HG03159 (cell line): Measurements from ENCODE around the gene PNPLA6.
"Not testable (repeated sequence)": the region's sequence is repeated elsewhere in the genome, so short reads cannot be mapped to it uniquely, and the experiment has no call there.

Source experiments
- ATAC-seq: cut with Tn5 transposase; IDR thresholded peaks from one replicate; pipeline ENCODE4 v1.9.1; 2021; ENCODE audit warnings: mild to moderate bottlenecking, moderate library complexity; ENCODE audit not compliant: unreplicated experiment

The PNPLA6 gene

GRCh38 chr19:7529610-7530490 is 5.7 kb upstream of the PNPLA6 start:
- ATAC-seq: no peak

- ATAC-seq: no peak
Observed at GRCh38 chr19:7533281-7533885, 2.1 kb upstream of the PNPLA6 start.

GRCh38 chr19:7533925-7534480 is 1.5 kb upstream of the PNPLA6 start:
- ATAC-seq: no peak

- peak; percentile 7 for ATAC-seq
Observed at GRCh38 chr19:7534531-7535046, 928 bp upstream of the PNPLA6 start.

GRCh38 chr19:7535998-7536695 is 630 bp downstream of the PNPLA6 start:
- no peak for ATAC-seq

GRCh38 chr19:7538990-7539389 is 3.5 kb downstream of the PNPLA6 start:
- ATAC-seq: not testable (repeated sequence)

- no peak for ATAC-seq
Observed at GRCh38 chr19:7539827-7540425, 4.4 kb downstream of the PNPLA6 start.

GRCh38 chr19:7540761-7541474 is 5.4 kb downstream of the PNPLA6 start:
- ATAC-seq: no peak

- ATAC-seq: no peak
Observed at GRCh38 chr19:7541475-7541824, 5.9 kb downstream of the PNPLA6 start.

GRCh38 chr19:7541828-7542443 is 6.4 kb downstream of the PNPLA6 start:
- ATAC-seq: no peak

GRCh38 chr19:7542556-7543348 is 7.2 kb downstream of the PNPLA6 start:
- no peak for ATAC-seq

- no peak for ATAC-seq
Observed at GRCh38 chr19:7544626-7545025, 9.1 kb downstream of the PNPLA6 start.

- ATAC-seq: no peak
Observed at GRCh38 chr19:7545300-7545699, 9.8 kb downstream of the PNPLA6 start.

- ATAC-seq: no peak
Observed at GRCh38 chr19:7545904-7546303, 10.4 kb downstream of the PNPLA6 start.

GRCh38 chr19:7547159-7547558 is 11.6 kb downstream of the PNPLA6 start:
- no peak for ATAC-seq

GRCh38 chr19:7549429-7550148 is 14.1 kb downstream of the PNPLA6 start:
- no peak for ATAC-seq

- no peak for ATAC-seq
Observed at GRCh38 chr19:7550169-7550770, 14.8 kb downstream of the PNPLA6 start.
